HG03342 (cell line): Measurements from ENCODE around the gene PLEKHN1.

ENCODE experiments used
- ATAC-seq: cut with Tn5 transposase; IDR thresholded peaks from one replicate; pipeline ENCODE4 v1.9.1; 2021; ENCODE audit warnings: mild to moderate bottlenecking, moderate library complexity; ENCODE audit not compliant: unreplicated experiment

Gene PLEKHN1

DNA sequence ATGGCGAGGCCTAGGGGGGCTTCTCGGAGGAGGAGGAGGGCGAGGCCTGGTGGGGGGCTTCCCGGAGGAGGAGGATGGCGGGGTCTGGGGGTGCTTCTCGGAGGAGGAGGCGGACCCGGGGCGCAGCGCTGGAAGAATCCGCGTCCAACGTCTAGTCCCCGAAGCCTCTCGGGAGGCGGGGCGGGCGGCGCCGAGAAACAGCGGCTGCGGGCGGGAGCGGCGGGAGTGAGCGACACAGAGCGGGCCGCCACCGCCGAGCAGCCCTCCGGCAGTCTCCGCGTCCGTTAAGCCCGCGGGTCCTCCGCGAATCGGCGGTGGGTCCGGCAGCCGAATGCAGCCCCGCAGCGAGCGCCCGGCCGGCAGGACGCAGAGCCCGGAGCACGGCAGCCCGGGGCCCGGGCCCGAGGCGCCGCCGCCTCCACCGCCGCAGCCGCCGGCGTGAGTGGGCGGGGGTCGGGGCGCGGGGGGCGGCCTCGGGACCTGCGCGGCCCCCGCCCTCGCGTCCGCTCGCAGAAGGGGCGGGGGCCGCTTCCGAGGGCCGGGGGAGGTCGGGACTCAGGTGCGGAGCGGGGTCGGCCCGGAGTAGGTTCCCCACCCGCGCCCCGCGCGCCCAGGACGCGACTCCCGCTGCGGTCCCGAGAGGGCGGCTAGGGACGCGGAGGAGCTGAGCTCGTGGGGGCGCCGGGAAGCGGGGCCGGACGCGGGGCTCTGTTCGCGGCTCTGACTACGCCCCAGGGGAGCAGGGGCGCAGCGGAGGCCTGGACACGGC is 5.7 kb upstream of the PLEKHN1 start, which contains the start of gene KLHL17:
KLHL17 (plus strand) TSS at position 222 of the 769 bp plus-strand sequence; CDS start at position 332, 110 bp downstream.
- ATAC-seq = peak; percentile 39

DNA sequence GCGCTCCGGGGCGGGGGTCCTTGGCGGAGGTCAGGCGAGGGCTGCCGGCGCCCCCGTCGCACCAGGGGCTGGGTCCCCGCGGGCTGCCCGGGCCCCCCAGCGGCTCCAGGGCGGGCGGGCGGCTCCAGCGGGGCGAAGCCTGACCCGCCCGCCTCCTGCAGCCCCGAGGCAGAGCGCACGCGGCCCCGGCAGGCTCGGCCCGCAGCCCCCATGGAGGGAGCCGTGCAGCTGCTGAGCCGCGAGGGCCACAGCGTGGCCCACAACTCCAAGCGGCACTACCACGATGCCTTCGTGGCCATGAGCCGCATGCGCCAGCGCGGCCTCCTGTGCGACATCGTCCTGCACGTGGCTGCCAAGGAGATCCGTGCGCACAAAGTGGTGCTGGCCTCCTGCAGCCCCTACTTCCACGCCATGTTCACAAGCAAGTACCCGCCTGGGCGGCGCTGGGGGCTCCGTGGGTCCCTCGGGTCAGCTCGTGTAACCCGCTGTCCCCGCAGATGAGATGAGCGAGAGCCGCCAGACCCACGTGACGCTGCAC is 5.1 kb upstream of the PLEKHN1 start:
- no peak for ATAC-seq

- ATAC-seq = no peak
Measured at GRCh38 chr1:962381-963300, 3.6 kb upstream of the PLEKHN1 start.

DNA sequence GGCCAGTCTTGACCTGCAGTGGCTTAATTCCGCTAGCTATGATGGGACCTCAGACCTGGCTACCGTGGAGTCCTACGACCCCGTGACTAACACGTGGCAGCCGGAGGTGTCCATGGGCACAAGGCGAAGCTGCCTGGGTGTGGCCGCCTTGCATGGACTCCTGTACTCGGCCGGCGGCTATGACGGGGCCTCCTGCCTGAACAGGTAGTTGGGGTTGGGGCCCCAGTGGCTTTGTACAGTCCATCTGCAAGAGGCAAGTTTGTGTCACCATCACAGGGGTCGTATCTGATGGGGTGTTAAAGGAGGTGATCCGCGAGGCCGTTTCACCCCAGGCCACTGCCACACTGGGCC is 3.0 kb upstream of the PLEKHN1 start:
- ATAC-seq = no peak

- ATAC-seq = no peak
Measured at GRCh38 chr1:963746-964525, 2.3 kb upstream of the PLEKHN1 start.

GRCh38 chr1:964691-965525 is 1.4 kb upstream of the PLEKHN1 start:
- no peak for ATAC-seq

DNA sequence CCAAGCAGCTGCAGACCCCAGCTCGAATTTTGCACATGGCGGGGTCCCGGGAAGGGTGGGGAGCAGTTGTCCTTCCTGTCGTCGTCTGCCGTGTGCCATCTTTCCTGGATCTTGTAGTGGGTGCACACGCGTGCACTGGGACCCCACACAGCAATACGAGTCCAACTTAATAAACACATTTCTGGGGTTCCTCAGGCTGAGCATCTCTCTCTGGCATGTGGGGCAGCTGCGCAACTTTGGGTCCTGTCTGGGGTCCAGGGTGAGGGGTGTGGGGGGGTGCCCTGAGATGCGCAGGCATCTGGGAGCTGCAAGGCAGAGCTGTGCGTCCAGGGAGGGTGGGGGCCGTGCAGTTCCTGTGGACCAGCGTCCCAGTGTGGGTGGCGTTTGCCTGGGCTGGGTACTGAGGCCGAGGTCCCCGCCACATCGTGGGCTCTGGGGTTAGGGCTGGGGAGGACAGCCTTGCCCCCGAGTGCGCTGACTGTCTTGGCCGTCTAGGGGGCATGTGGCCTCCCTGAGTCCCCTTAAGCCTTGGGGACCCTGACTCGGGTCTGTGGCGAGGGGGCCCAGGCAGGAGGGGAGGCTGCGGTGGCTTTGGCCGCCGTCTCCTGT is 652 bp upstream of the PLEKHN1 start:
- ATAC-seq = no peak

- peak; percentile 48 for ATAC-seq
Measured at GRCh38 chr1:966704-967300, 520 bp downstream of the PLEKHN1 start.

DNA sequence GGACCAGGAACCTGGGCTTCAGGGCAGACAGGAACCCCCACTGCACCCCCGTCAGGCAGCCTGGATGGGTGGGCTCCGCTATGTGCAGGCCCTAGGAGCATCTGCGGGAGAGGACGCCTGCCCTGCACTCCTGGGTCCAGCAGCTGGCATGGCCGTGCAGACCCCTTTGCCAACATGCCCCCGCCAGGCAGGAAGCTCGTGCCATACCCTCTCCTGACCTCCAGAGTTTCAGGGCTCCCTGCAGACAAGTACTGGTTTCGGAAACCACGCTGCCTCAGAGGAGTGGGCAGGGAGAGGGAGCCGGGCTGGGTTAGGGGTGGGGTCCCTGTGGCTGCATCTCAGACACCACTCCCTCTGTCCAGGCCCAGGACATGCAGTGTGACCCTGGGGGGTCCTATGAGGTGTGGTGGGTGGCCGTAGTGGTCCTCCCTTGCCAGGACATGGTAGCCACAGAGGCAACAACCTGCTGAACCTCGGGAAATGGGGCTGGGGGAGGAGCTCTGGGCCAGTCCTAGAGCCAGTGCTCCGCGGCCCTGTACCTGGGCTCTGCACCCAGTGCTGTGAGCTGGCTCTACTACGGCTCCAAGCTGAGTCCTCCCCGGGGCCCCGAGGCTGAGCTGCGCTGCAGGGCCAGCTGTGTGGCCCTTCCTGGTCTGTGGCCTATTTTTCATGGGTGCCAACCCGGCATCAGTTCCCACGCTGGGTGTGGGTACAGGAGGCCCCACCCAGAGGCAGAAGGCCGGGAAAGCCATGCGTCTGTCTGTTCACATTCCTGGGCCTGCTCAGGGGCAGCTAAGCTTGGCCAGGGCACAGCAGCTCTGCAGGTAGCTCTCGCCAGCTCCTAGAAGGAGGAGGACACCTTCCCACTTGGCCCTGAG is 1.4 kb downstream of the PLEKHN1 start:
- no peak for ATAC-seq

DNA sequence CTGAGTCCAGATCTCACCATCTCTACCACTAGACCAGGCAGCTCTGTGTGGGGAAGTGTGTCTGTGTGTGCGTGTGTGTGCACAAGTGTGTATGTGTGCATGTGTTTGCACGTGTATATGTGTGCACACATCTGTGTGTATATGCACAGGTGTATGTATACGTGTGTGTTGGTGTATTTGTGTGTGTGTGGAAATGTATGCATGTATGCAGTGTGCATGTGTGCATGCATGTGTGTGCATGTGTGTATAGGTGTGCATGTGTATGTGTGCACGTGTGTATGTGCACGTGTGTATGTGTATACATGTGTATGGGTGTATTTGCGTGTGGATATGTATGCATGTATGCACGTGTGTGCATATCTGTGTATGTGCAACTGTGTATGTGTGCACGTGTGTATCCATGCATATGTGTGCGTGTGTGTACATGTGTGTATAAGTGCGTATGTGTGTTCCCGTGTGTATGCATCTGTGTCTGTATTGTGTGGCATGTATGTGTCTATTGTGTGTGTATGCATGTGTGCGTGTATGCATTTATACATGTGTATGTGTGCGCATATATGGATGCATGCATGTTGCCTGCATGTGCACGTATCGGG is 3.1 kb downstream of the PLEKHN1 start:
- no peak for ATAC-seq

DNA sequence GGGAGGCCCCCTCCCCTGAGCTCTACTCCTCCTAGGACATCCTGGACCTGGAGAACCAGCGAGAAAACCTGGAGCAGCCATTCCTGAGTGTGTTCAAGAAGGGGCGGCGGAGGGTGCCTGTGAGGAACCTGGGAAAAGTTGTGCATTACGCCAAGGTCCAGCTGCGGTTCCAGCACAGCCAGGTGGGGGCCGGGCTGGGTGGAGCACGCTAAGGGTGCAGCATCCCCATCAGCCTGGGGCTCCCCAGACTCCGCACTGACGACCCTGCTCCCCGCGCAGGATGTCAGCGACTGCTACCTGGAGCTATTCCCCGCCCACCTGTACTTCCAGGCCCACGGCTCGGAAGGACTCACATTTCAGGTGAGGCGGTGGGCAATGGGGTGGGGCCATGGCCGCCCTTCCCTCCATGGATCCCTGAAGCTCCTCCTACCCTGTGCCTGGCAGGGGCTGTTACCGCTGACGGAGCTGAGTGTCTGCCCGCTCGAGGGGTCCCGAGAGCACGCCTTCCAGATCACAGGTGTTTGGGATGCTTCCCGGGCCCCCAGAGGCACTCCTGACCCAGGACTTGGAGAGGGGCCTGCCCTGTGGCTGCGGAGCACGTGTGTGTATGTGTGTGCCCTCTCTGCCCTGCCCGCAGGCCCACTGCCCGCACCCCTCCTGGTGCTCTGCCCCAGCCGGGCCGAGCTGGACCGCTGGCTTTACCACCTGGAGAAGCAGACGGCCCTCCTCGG is 4.1 kb downstream of the PLEKHN1 start:
- ATAC-seq = no peak

GRCh38 chr1:970973-971730 is 4.9 kb downstream of the PLEKHN1 start:
- no peak for ATAC-seq

DNA sequence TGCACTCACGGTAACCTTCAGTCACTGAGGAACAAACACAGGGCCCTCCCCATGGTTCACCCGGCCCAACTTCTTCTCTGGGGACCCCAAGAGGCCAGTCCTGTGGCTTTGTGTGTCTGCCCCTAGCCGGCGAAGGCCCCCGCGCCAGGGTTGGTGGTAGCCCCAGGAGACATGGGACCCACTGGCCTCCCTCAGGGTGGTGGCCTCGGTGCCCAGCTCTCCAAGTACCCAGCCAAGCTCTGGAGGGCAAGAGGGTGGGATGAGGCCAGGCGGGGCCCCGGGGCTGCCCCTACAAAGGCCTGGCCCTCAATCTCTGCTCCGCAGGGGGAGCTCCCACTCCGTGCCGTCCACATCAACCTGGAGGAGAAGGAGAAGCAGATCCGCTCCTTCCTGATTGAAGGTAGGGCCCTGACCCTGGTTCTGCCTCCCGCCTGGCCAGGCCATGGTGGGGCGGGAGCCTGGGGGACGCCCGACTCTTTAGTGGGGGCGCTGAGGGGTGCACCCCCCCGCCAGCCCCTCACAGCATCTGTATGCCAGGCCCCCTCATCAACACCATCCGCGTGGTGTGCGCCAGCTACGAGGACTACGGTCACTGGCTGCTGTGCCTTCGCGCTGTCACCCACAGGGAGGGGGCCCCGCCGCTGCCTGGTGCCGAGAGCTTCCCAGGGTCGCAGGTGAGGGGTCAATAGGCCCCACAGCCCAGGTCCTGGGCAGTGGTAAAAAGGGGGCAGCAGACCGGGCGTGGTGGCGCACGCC is 5.6 kb downstream of the PLEKHN1 start:
- ATAC-seq = no peak

DNA sequence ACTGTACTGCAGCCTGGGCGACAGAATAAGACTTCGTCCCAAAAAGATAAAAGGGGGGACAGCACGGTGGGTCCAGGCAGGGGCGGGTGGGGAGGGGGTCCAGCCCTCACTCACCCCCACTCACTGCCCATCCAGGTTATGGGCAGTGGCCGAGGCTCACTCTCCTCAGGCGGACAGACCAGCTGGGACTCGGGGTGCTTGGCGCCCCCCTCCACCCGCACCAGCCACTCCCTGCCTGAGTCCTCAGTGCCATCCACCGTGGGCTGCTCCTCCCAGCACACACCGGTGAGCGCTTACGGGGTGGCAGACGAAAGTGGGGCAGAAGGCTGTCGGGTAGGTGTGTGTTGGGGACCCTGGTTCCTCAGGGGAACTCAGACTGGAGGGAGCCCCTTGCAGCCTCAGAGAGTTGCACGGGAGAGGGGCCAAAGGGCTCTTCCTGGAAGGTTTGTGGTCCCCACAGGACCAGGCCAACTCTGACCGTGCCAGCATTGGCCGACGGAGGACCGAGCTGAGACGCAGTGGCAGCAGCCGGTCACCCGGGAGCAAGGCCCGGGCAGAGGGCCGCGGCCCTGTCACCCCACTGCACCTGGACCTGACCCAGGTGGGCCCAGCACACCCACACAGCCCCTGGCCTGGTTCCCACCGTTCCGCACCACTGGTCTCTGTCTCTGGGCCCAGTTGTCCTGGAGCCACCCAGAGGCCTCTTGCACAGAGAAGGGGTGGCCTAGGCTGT is 6.6 kb downstream of the PLEKHN1 start:
- ATAC-seq = no peak
